Peyer's patch (tissue), 4 donors: ENCODE results near the gene TAS1R3. TPM values are rescaled to one million over a fixed set of nuclear protein-coding genes. Genes with fewer than 3 reads are reported as not detected.
A peak's percentile ranks its signal among the peaks of the same experiment; 100 is the strongest.

ENCODE experiments used
- DNase-seq, 3 donors: peaks; one replicate each; pipeline ENCODE4 v3.0.0-alpha.2; 2017 to 2019
- H3K27ac ChIP-seq, 4 donors: fragments of 200-600 bp; sonication (generic); one replicate each; pipeline ENCODE4 v1.5.1; 2016 to 2019
- H3K27me3 ChIP-seq, 2 donors: fragments of 200-600 bp; sonication (generic); one replicate each; pipeline ENCODE4 v1.5.1; 2019
- H3K36me3 ChIP-seq, 3 donors: fragments of 200-600 bp; sonication (generic); one replicate each; pipeline ENCODE4 v1.5.1; 2016 to 2019
- H3K4me1 ChIP-seq, 4 donors: fragments of 200-600 bp; sonication (generic); one replicate each; pipeline ENCODE4 v1.5.1; 2016 to 2019
- H3K4me3 ChIP-seq, 4 donors: fragments of 200-600 bp; sonication (generic); 1 replicate in 3 of 4; 2 replicates in 1 of 4; pipeline ENCODE4 v1.5.1; 2016 to 2019; ENCODE audit warnings: mild to moderate bottlenecking in 1 of 4
- H3K9me3 ChIP-seq, 4 donors: fragments of 200-600 bp; sonication (generic); one replicate each; pipeline ENCODE4 v1.5.1; 2016 to 2019; ENCODE audit warnings: mild to moderate bottlenecking in 1 of 4
- POLR2A ChIP-seq, 2 donors: fragments of 450-650 bp; IDR thresholded peaks; one replicate each; pipeline ENCODE4 v1.5.1; 2017; ENCODE audit warnings: antibody characterized with exemption in 2 of 2, mild to moderate bottlenecking in 2 of 2, moderate library complexity in 2 of 2
- total RNA-seq, 4 donors: library from RNA; depleted of rRNA; stranded (reverse); fragments of >200 nt; gene quantifications; one replicate each; pipeline ENCODE4 v1.1.0, GENCODE V29; 2016
- TF ChIP-seq, protein P1 (sequence below), 6 experiments: fragments of 450-650 bp in 4 of 6; fragments of 200-600 bp in 2 of 6; sonication (generic) in 1 of 6; IDR thresholded peaks; one replicate each; pipeline ENCODE4 v1.5.1; 2017 to 2019; ENCODE audit warnings: antibody characterized with exemption in 6 of 6, mild to moderate bottlenecking in 3 of 6, moderate library complexity in 1 of 6

TAS1R3 gene
- total RNA-seq, 4 donors from 2014 or later: 2.1 to 5.8 (median 3.0) TPM

DNA sequence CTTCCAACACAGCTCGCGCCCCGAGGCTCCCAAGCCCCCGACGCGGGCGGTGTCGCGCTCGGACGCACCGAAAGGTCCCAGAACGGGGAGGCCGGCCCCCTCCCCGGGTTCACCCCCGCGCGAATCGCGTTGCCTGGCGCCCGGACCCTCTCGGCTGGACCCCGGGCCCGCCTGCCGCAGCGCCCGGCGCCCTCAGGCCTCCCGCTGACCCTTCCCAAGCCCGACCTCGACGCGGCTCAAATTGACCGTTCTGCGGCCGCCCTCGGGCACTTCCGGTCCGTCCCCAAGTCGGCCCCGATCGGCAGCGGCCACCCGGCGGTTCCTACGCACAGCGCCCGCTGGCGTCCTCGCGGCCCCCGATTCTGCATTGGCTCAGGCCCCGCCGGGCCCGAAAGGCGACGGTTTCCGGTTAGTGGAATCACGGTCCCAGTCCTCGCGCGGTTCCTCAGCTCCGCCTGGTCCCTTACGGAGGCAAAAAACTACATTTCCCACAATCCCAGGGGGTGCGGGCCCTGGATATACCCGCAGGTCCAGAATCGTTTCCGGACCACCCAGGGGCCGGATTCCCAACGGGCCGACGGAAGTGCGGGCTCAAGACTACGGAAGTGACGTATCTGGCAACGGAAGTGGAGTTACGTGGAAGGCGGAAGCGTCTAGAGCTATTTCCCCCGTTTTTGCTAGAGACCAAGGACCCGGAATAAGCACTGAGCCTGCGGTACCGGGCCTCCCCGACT is 44.0 kb downstream of the TAS1R3 start, which contains the start of gene AURKAIP1:
TSS of gene AURKAIP1 (minus strand) at position 279 of the 734 bp plus-strand sequence. CDS start 451 bp downstream, outside the sequence.
- Histone ChIP-seq H3K27ac (peak within 1 kb of the TSS; percentile 89 to 96 (median 90)), H3K36me3 (peaks cover 0 to 14% (median 0%) of the 10 kb centered on the region in 3 donors), H3K27me3 (no peaks in the 10 kb centered on the region), H3K4me1 (peaks cover 0 to 36% (median 20%) of the 10 kb centered on the region in 4 donors), H3K4me3 (peak within 1 kb of the TSS; percentile 78 to 99 (median 91)), H3K9me3 (no peaks in the 10 kb centered on the region)
- DNase-seq: peak; percentile 97 to 99 (median 97)
- TF ChIP-seq POLR2A (IDR thresholded peaks at IDR 0.05): peak; percentile 39 to 68
- TF ChIP-seq, protein P1, sequence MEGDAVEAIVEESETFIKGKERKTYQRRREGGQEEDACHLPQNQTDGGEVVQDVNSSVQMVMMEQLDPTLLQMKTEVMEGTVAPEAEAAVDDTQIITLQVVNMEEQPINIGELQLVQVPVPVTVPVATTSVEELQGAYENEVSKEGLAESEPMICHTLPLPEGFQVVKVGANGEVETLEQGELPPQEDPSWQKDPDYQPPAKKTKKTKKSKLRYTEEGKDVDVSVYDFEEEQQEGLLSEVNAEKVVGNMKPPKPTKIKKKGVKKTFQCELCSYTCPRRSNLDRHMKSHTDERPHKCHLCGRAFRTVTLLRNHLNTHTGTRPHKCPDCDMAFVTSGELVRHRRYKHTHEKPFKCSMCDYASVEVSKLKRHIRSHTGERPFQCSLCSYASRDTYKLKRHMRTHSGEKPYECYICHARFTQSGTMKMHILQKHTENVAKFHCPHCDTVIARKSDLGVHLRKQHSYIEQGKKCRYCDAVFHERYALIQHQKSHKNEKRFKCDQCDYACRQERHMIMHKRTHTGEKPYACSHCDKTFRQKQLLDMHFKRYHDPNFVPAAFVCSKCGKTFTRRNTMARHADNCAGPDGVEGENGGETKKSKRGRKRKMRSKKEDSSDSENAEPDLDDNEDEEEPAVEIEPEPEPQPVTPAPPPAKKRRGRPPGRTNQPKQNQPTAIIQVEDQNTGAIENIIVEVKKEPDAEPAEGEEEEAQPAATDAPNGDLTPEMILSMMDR (IDR thresholded peaks at IDR 0.05): peak; percentile 23 to 57 (median 38)

DNA sequence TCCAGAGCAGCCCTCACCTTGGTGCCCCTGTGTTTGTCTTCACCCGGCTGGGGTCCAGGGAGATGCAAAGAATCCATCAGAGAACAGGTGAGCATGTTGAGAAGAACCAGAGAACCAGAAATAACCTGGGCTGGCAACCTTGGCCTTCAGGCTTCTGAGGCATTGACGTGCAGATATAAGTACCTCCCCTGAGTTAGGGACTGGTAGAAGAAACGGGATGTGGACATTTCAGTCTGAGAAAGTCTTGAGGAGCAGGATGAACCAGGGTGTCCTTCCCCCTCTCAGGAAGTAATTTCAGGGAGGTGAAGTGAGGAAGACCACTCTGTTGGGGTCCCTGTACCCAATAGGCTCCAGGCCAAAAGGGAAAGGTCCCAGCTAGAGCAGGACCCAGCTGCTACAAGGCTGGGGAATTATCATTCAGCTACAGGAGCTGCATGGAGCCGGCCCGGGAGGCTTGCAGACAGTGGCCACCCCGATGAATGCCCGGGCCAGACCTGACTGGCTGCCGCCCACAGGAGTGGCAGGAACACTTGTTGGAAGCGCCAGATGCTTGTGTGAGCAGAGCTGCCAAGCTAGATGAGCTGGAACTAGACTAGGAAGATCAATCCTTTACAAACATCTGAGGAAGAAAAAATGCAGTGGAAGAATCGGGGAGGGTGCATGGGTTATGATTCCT is 45.6 kb downstream of the TAS1R3 start:
- Histone ChIP-seq H3K4me3 (no peak overlapping the region), H3K27ac (no peak overlapping the region), H3K36me3 (peaks cover 0 to 20% (median 0%) of the 10 kb centered on the region in 3 donors), H3K9me3 (no peaks in the 10 kb centered on the region), H3K27me3 (no peaks in the 10 kb centered on the region), H3K4me1 (peaks cover 0 to 31% (median 17%) of the 10 kb centered on the region in 4 donors)
- DNase-seq: no peak
- no peak for TF ChIP-seq POLR2A (IDR thresholded peaks at IDR 0.05)
- TF ChIP-seq, protein P1 (IDR thresholded peaks at IDR 0.05): no peak

DNA sequence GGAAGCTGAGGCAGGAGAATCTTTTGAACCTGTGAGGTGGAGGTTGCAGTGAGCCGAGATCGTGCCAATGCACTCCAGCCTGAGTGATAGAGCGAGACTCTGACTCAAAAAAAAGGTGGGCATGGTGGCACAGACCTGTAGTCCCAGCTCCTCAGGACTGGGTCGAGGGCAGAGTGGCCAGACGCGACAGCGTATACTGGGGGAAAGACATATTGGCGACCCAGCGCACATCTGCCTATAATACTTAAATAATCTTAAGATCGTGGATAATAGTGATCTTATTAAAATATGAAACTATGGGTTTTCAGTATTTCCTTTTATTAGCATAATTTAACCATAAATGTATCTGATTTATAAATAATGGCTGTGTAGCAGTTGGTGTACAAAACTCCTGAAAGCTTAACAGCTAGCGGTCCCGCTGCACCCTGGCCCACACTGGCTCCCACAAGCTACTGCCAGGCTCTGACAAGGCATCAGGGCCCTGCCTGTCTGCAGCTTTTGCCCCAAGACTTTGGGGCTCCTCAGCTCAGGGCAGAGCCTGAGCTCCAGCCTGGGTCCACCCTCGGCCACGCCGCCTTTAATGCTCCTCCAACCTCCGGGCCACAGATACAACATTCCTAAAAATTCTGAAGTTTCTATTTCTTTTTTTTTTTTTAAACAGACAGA is 46.6 kb downstream of the TAS1R3 start:
- Histone ChIP-seq H3K4me3 (no peak overlapping the region), H3K27ac (no peak overlapping the region), H3K36me3 (peaks cover 0 to 18% (median 0%) of the 10 kb centered on the region in 3 donors), H3K27me3 (no peaks in the 10 kb centered on the region), H3K9me3 (no peaks in the 10 kb centered on the region), H3K4me1 (peaks cover 0 to 21% (median 10%) of the 10 kb centered on the region in 4 donors)
- TF ChIP-seq POLR2A (IDR thresholded peaks at IDR 0.05): no peak
- TF ChIP-seq, protein P1 (IDR thresholded peaks at IDR 0.05): no peak
- DNase-seq: no peak

DNA sequence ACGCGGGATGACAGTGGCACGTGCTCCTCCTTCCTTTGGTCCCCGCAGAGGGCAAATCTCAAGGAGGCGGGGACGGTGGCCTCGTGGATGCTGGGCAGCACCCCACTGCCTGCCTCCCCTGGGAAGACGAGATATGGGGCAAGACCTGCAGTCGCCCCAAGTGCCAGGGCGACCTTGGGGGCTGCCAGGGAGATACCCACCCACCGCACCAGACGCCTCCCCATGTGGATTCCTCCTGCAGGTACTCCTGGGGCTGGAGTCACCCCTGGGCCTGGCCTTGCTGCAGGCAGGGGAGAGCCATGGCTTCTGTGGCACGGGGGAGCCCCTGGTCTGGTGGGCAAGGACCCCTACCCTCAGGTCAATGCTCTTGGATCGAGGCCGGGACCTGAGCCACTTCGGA is 49.8 kb downstream of the TAS1R3 start:
- peaks cover 0 to 3% (median 1%) of the 10 kb centered on the region in 4 donors for H3K4me1 ChIP-seq
- no peak for TF ChIP-seq POLR2A (IDR thresholded peaks at IDR 0.05)
- TF ChIP-seq, protein P1 (IDR thresholded peaks at IDR 0.05): no peak
- no peaks in the 10 kb centered on the region for H3K9me3 ChIP-seq
- no peak overlapping the region for H3K27ac ChIP-seq
- H3K36me3 ChIP-seq: peaks cover 0 to 15% (median 0%) of the 10 kb centered on the region in 3 donors
- no peak overlapping the region for H3K4me3 ChIP-seq
- no peak for DNase-seq
- no peaks in the 10 kb centered on the region for H3K27me3 ChIP-seq

DNA sequence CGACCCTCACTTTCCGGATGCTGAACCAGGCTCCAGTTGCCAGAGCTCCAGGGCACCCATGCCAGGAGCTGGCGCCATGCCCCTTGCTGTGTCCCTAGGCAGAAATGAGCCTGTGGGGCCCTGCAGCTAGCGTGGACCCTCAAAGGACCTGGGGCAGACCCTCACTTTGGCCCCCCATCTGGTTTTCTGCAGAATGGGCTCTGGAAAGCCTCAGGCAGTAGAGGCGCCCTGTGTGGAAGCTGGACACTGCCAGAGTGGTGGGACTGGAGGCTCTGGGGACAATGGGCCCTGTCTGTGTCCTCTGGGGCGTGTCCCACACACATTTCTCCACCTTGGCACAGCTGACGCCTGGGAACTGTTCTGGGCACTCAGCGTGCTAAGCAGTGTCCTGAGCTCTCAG is 50.2 kb downstream of the TAS1R3 start:
- Histone ChIP-seq H3K27me3 (no peaks in the 10 kb centered on the region), H3K27ac (no peak overlapping the region), H3K9me3 (no peaks in the 10 kb centered on the region), H3K36me3 (peaks cover 0 to 20% (median 0%) of the 10 kb centered on the region in 3 donors), H3K4me1 (no peaks in the 10 kb centered on the region), H3K4me3 (no peak overlapping the region)
- TF ChIP-seq, protein P1 (IDR thresholded peaks at IDR 0.05): no peak
- no peak for DNase-seq
